MM.1S (cell line): ENCODE data around the gene RINL.

Experiments
- DNase-seq: peaks from one replicate; pipeline ENCODE4 v3.0.0-alpha.2; 2015
- H2AFZ ChIP-seq: fragments of 300-600 bp; sonication (generic); 2 replicates; pipeline ENCODE4 v1.6.0; 2016; ENCODE audit warnings: antibody characterized with exemption, low read length
- H3F3A ChIP-seq: fragments of 300-600 bp; sonication (generic); 2 replicates; pipeline ENCODE4 v1.6.1; 2016; ENCODE audit warnings: mild to moderate bottlenecking, antibody characterized with exemption, low read length, moderate library complexity, mixed read lengths; ENCODE audit not compliant: insufficient read depth
- H3K27ac ChIP-seq: fragments of 300-600 bp; sonication (generic); 2 replicates; pipeline ENCODE4 v1.5.1; 2016; ENCODE audit warnings: mild to moderate bottlenecking, low read length
- H3K27me3 ChIP-seq: fragments of 300-600 bp; sonication (generic); replicated peaks from 2 replicates; pipeline ENCODE4 v1.6.0; 2016; ENCODE audit warnings: low read length; ENCODE audit not compliant: insufficient read depth
- H3K36me3 ChIP-seq: fragments of 300-600 bp; sonication (generic); replicated peaks from 2 replicates; pipeline ENCODE4 v1.6.1; 2016; ENCODE audit warnings: mild to moderate bottlenecking, low read length, mixed read lengths; ENCODE audit not compliant: insufficient read depth
- H3K4me1 ChIP-seq: fragments of 300-600 bp; sonication (generic); 2 replicates; pipeline ENCODE4 v1.6.1; 2016; ENCODE audit warnings: low read length, mixed read lengths
- H3K4me2 ChIP-seq: fragments of 300-600 bp; sonication (generic); 2 replicates; pipeline ENCODE4 v1.6.0; 2016; ENCODE audit warnings: low read depth, low read length
- H3K4me3 ChIP-seq: fragments of 300-600 bp; sonication (generic); 2 replicates; pipeline ENCODE4 v1.5.1; 2016; ENCODE audit warnings: low read length, mixed read lengths
- H3K79me2 ChIP-seq: fragments of 300-600 bp; sonication (generic); 2 replicates; pipeline ENCODE4 v1.6.1; 2016; ENCODE audit warnings: mixed run types, low read length, mixed read lengths
- H3K9ac ChIP-seq: fragments of 300-600 bp; sonication (generic); 2 replicates; pipeline ENCODE4 v1.6.1; 2016; ENCODE audit warnings: low read length, mixed read lengths
- H3K9me2 ChIP-seq: fragments of 300-600 bp; sonication (generic); replicated peaks from 2 replicates; pipeline ENCODE4 v1.6.1; 2016; ENCODE audit warnings: mild to moderate bottlenecking, low read length, mixed read lengths; ENCODE audit not compliant: insufficient read depth
- H3K9me3 ChIP-seq: fragments of 300-600 bp; sonication (generic); replicated peaks from 2 replicates; pipeline ENCODE4 v1.6.1; 2016; ENCODE audit warnings: mild to moderate bottlenecking, low read length, mixed read lengths; ENCODE audit not compliant: insufficient read depth
- H4K20me1 ChIP-seq: fragments of 300-600 bp; sonication (generic); 2 replicates; pipeline ENCODE4 v1.6.1; 2016; ENCODE audit warnings: mild to moderate bottlenecking, low read length, moderate library complexity, mixed read lengths; ENCODE audit not compliant: insufficient read depth
- EZH2 ChIP-seq: fragments of 300-600 bp; sonication (generic); optimal IDR thresholded peaks from 2 replicates; pipeline ENCODE3; 2017; ENCODE audit warnings: low read depth, mild to moderate bottlenecking, antibody characterized with exemption, low read length, mixed read lengths
- EZH2phosphoT487 ChIP-seq: fragments of 300-600 bp; sonication (generic); IDR thresholded peaks from 2 replicates; pipeline ENCODE4 v1.6.1; 2018; ENCODE audit warnings: antibody characterized with exemption, low read length
- TF ChIP-seq, protein P1 (sequence below): fragments of 300-600 bp; sonication (generic); IDR thresholded peaks from 2 replicates; pipeline ENCODE4 v1.5.1; 2016; ENCODE audit warnings: antibody characterized with exemption, low read length, mixed read lengths

The RINL gene

GRCh38 chr19:38838208-38838985 lies 39.7 kb downstream of the RINL start:
- no peak for DNase-seq
- H3K9ac ChIP-seq, result no peak overlapping the region
- no peaks in the 10 kb centered on the region for H3K27me3 ChIP-seq
- no peak overlapping the region for H3K4me2 ChIP-seq
- H3K9me2 ChIP-seq, result no peaks in the 10 kb centered on the region
- TF ChIP-seq EZH2phosphoT487 (no peak), EZH2 (no peak)
- TF ChIP-seq, protein P1, sequence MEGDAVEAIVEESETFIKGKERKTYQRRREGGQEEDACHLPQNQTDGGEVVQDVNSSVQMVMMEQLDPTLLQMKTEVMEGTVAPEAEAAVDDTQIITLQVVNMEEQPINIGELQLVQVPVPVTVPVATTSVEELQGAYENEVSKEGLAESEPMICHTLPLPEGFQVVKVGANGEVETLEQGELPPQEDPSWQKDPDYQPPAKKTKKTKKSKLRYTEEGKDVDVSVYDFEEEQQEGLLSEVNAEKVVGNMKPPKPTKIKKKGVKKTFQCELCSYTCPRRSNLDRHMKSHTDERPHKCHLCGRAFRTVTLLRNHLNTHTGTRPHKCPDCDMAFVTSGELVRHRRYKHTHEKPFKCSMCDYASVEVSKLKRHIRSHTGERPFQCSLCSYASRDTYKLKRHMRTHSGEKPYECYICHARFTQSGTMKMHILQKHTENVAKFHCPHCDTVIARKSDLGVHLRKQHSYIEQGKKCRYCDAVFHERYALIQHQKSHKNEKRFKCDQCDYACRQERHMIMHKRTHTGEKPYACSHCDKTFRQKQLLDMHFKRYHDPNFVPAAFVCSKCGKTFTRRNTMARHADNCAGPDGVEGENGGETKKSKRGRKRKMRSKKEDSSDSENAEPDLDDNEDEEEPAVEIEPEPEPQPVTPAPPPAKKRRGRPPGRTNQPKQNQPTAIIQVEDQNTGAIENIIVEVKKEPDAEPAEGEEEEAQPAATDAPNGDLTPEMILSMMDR, result no peak
- peaks cover 25% of the 10 kb centered on the region for H3K79me2 ChIP-seq
- H3K27ac ChIP-seq, result no peak overlapping the region
- no peaks in the 10 kb centered on the region for H3K9me3 ChIP-seq
- peaks cover 39% of the 10 kb centered on the region for H3F3A ChIP-seq
- no peak overlapping the region for H2AFZ ChIP-seq
- H4K20me1 ChIP-seq, result peaks cover under 1% of the 10 kb centered on the region; the same call in 1 of the 2 replicates
- no peaks in the 10 kb centered on the region for H3K4me1 ChIP-seq
- H3K4me3 ChIP-seq, result no peak overlapping the region
- H3K36me3 ChIP-seq, result peaks cover 39% of the 10 kb centered on the region

DNA sequence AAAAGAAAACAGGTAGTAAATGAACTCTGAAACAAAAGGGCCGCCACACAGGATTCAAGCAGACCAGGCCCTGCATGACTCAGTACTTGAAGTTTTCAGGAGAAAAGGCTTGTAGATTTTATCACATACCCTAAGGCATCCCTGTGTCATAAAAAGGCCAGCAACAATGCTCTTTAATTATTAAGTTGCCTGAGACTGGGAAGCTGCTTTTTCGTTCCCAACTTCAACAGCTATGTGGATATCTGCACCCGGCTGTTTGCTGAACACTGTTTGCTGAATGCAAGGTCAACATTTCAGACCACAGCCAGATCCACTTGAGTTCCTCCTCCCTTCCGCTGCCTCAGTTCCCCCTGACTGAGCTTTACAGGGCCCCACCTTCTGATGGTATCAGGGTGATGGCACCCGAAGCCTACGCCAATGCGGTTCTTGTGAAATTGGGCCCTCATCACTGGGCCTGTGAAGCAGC lies 40.4 kb downstream of the RINL start:
- H3K27ac ChIP-seq, result no peak overlapping the region
- H3F3A ChIP-seq, result peaks cover 34% of the 10 kb centered on the region

DNA sequence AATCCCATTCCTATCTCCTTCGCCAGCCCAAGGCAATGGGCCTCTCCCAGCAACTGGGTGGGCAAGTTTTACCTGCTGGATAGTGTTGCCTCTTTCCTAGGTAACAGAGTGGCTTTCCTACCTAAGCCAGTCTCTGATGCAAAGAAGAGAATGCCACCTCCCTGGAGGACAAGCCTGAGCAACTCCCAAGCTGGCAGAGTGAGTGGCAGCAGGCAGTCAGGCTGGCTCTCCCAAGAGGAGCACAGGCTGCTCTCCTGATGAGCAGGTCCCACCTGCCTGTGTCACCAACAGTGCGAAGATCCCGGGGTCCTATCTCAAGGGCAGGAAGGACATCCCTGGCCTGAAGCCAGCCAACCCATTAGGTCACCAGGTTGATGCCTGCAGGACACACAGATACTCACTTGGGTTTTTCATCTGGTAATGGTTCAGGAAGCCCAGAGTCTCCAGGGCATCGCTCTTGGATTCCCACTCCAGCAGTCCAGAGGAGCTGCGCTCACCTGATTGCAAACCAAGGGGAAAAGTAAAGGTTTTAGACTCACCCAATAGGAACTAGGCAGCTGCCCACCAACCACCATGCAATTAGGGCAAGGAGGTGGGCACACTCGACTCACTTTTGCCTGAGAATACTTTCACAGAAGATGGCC lies 41.0 kb downstream of the RINL start:
- no peak overlapping the region for H3K9ac ChIP-seq
- no peaks in the 10 kb centered on the region for H4K20me1 ChIP-seq
- no peak for DNase-seq
- peaks cover 30% of the 10 kb centered on the region for H3F3A ChIP-seq
- no peak overlapping the region for H3K27ac ChIP-seq
- no peaks in the 10 kb centered on the region for H3K9me3 ChIP-seq
- H3K4me2 ChIP-seq, result no peak overlapping the region
- no peaks in the 10 kb centered on the region for H3K9me2 ChIP-seq
- H3K4me3 ChIP-seq, result no peak overlapping the region
- H3K36me3 ChIP-seq, result peaks cover 26% of the 10 kb centered on the region
- no peaks in the 10 kb centered on the region for H3K27me3 ChIP-seq
- no peaks in the 10 kb centered on the region for H3K4me1 ChIP-seq
- no peak for TF ChIP-seq EZH2
- no peak for TF ChIP-seq EZH2phosphoT487
- TF ChIP-seq, protein P1, result no peak
- peaks cover 13% of the 10 kb centered on the region for H3K79me2 ChIP-seq
- H2AFZ ChIP-seq, result no peak overlapping the region

More for the DNA sequence above, 40.4 kb downstream of the RINL start:
- Histone ChIP-seq H3K4me3 (no peak overlapping the region), H3K9ac (no peak overlapping the region), H2AFZ (no peak overlapping the region), H3K4me2 (no peak overlapping the region), H3K9me3 (no peaks in the 10 kb centered on the region), H3K27me3 (no peaks in the 10 kb centered on the region), H4K20me1 (no peaks in the 10 kb centered on the region), H3K4me1 (no peaks in the 10 kb centered on the region), H3K9me2 (no peaks in the 10 kb centered on the region), H3K79me2 (peaks cover 18% of the 10 kb centered on the region), H3K36me3 (peaks cover 32% of the 10 kb centered on the region)
- TF ChIP-seq EZH2phosphoT487 (no peak), EZH2 (no peak)
- TF ChIP-seq, protein P1, result no peak
- no peak for DNase-seq
